ENCODE results near the gene DNER.
"Not testable (repeated sequence)": the region's sequence is repeated elsewhere in the genome, so short reads cannot be mapped to it uniquely, and the experiment has no call there.

DNER gene

DNA sequence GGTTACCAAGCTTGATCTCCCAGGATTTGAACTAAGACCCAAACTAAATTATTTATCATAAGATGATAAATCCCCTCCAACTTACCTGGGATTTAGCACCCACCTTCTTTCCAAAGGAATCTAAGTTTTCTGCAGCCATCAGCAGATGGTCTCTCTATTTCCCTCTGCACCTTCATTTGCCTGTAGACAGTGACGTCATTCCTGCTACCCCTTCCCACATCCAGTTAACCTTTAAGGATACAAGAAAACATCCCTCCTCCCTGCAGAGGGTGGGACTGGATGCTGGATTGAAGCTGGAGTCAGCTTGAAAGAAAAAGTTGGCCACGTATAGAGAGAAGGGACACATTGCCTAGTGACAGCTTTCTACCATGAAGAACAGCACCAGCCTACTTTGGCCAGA lies 3.7 kb upstream of the DNER start:
- no peak for DNase-seq

DNA sequence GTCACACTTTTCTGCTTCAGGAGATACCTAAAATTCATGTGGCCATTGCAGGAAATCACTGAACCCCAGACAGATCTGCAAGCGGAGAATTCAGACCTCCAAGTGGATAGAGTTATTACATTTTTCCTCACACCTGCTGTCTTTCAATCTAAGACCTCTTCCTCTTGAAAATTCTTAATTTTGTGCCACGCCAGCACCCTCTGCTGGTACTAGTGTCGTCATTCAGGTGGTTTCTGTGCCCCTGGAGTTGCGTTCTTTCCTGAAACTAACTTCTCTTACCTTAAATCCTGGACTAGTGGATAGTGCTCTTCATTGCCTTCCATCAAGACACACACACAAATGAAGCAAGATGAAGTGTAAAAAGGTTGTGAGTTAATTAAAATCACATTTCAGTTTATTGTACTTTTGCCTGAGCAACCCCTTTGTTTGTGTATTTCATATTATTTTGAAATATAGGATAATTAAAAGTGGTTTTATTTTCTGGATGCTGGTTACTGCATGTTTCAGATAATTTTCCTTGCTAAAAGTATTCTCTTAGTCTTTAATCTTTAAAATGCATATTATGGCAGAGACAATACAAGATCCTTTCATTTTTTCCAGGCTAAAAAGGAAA lies 1.6 kb upstream of the DNER start:
- DNase-seq, result peak in 43 of 58 donors; percentile 2 to 59 (median 19)

DNA sequence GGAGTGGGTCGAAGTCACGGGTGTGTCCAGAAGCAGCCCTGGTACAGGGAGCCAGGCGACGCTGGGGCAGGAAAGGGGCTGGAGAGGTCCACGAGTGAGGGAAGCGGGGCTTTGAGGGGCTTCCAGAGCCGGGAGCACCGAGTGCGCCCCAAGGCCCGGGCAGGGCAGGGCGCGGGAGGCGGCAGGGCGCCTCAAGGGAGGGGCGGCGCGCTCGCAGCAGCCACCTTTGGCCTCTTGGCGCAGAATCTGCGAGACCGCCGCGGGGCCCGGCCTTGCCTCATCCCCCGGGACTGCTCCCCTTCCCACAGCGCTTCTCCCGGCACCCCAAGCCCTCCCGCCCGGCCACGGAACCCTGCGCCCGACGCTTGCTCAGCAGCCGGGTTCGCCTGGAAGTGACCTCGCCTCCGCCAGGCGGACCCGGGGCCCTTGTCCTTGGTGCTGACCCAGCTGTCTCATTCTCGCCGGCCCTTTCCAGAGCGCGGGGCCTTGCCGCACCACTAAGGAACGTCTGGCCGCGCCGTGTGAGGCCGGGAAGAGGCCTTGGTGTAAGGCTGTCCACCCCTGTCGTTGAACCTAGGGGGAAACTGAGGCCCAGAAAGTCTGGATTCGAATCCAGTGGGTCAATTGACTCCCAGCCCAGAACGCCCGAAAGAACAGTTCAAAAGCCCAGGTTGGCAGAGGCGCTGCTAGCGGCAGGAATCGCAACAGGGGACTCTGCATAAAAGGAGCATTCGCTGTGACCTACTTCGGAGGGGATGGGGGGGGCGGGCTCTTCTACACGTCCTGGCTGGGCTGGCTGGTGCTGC lies 584 bp upstream of the DNER start:
- peak in 53 of 58 donors; percentile 8 to 74 (median 55) for DNase-seq

DNA sequence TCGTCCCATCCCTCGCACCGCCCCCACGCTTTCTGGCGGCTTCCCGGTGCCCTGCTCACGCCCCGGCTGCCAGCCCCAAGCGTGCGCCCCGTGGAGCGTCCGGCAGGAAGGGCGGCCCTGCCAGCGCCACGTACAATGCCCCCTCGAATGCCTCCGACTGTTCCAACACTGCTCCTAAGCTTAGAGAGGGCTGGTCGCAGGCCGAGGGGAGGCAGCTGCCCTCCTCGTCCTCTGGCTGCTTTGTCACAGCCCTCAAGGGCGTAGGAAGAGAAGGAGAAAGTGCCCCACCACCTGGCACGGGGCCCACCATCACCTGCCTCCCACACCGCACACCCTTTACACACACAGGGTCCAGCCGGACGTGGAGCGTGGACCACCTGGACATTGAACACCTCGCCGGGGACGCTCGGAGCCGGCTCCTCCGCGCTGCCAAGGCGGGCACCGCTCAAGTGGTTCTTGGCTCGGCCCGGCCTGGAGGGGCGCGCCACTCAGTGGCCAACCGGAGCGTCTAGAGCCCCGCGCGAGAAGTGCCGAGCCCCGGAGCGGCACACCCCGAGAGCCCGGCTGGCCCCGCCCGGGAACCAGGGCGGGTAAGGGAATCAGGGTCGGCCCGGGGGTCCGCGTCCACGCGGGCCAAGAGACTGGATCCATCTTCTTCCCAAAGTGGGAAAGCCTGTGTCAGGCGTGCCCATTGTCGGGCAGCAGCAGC lies 830 bp downstream of the DNER start:
- peak in 55 of 58 donors; percentile 9 to 80 (median 58) for DNase-seq

DNA sequence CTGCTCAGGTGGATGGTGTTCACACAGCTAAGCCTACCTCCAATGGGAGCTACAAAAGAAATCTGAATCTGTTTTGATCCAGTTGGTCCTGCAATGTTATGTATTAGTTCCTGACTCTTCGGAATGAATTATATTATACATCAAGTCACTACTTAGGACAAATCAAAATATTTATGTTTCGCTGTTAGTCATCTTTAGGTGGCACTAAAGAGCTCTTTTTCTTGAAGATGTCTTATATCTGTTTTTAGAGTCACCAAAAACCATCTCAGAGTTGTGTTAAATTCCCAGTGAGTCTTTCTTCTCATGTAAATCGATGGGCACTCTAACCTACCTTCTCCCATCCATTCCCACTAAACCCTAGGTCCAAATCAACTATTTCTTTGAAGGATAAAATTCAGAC lies 2.2 kb downstream of the DNER start:
- no peak for DNase-seq

DNA sequence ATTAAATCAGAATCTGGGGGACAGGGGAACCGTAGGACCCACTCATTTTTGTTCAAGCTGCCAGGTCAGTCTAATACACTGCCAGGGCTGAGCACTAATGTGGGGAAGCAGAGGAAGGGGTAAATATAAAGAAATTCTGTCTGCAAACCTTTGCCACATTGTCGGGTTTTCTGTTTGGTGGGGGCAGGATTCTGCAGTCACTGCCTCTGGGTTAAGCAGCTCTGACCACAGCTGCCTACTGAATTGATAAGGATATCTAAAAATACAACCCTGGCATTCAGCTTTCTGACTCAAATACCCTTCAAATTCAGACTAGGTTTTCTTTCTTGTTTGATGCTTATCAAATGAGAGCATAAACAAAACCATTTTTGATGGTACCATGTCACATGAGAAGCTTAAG lies 6.0 kb downstream of the DNER start:
- no peak for DNase-seq

DNA sequence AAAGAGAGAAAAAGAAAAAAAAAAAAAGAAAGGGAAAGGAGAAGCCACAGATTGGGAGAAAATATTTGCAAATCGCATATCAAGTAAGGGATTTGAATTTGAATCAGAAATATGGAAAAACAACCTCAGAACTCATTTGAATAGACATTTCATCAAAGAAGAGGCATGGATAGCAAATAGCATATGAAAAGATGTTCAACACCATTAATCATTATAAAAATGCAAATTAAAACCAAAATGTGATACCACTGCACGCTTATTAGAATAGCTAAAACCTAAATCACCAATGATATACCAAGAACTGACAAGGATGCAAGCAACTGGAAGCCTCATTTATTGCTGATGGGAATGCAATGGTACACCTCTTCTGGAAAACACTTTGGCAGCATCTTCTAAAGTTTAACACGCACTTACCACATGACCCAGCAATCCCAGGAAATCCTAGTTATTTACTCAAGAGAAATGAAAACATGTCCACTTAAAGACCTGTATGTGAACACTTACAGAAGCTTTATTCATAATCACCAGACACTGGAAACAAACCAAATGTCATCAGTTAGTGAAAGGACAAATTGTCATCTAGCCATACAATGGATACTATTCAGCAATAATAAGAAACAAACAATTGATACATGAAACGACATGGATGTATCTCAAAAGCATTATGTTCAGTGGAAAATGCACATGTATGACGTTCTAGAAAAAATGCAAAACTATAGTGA lies 10.3 kb downstream of the DNER start:
- peak in 2 of 58 donors; percentile 7 to 71 for DNase-seq

DNA sequence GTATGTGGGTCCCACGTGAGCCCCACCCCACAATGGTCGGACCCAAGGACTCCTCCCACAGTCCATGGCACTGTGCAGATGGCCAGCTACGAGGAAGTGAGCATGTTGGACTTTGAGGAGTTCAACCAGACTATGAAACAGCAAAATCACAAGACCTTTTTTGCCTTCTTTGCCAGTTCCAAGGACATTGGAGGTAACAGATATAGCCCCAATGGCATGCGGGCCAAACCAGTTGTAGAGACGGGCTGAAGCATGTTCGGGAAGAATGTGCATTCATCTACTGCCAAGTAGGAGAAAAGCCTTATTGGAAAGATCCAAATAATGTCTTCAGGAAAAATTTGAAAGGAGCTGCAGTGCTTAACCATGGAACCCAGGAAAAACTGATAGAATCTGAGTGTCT lies 12.6 kb downstream of the DNER start:
- no peak for DNase-seq

DNA sequence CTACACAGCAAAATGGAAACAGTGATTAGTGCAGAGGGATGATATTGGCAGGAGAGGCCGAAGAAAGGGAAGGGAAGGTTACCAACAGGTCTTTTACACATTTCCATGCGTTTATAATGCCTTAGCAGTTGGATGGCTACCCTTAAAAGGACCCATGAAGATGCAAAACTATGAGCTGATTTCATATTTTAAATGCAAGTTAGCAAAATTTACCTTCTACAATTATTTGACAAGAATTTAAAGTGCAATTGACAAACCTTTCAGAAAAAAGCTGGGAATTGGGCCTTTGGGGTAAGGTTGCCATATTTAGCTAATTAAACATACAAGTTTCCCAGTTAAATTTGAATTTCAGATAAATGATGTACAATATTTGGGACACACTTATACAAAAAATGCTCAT lies 13.3 kb downstream of the DNER start:
- DNase-seq, result no peak

DNA sequence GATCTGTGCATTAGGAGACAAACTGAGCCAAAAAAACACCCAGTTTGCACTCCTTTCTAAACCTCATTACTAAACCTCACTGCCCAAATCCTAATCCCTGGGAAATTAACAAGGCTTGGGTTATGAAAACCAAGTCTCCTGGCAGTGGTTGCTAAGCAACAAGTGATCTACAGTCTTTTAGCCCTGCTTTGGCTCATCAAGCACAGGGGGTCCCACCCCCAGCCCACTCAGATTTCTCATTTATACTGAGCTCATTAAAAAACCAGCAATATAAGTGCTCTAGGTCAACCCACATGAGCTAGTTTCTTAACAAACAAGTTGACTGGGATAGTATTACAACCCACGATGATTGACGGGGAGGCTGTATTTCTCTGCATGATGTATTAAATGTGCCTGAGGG lies 18.4 kb downstream of the DNER start:
- DNase-seq, result no peak

DNA sequence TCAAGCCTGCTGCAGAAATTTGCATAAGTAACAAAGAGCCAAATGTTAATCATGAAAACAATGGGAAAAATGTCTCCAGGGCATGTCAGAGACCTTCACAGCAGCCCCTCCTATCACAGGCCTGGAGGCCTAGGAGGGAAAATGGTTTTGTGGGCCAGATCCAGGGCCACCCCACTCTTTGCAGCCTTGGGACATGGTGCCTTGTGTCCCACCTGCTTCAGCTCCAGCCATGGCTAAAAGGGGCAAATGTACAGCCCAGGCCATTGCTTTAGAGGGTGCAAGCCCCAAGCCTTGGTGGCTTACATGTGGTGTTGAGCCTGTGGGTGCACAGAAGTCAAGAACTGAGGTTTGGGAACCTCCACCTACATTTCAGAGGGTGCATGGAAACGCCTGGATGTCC lies 20.5 kb downstream of the DNER start:
- not testable (repeated sequence) for DNase-seq

DNA sequence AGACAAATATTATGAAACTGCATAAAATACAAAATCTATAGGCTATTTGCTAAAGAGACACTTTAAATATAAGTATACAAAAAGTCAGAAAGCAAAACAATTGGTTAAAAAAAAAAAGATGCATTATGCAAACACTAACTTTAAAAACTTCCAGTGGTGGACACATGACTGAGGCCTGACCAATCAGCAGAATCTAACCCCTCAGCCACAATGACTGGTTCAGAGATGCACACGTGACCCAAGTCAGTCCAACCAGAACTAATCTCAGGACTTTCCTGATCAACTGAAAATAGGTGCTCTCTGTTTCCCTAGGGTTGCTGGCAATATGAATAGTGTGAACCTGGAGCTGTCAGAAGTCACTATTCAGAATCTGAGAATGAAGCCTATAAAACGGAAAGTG lies 22.7 kb downstream of the DNER start:
- DNase-seq, result no peak

DNA sequence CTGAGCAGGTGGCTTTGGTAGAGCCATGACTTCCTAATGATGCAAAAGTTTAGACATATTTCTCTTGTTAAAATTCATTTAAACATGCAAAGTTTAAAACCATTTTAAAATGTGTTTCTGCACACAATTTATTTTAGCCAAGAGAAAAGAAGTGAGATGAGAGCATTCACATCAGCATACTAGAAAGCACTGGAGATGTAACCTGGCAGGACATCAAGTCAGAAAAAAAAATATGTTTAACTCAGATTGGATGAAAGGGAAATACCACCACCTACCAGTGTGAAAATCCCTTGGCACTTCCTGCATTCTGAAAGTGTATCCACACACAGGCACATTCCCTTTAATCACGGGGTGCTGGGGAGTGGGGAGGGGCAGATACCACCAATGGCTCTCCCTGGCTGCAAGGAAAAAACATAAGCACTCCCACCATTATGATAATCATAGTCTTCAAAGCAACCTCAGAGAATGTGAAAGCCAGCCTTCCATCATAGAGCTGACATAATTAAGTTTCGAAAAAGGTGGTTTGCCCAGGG lies 25.0 kb downstream of the DNER start:
- peak in 9 of 58 donors; percentile 1 to 46 (median 11) for DNase-seq

DNA sequence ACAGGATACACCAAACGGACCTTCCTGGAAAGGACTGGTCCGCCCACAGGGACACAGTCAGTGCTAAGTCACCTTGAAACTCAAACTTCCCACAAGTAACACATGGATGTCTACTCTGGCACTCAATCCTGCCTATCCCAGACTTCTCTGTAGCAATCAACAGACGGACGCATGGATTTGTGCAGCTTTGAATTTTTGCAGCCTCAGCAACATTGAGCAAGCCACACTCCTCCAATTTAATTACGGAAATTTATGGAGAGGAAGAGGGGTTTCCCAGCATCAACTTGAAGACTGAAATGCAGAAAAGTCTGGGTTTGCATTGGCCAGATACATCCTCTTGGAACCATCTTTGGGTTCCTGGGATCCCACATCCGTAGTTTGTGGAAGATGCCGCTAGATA lies 26.2 kb downstream of the DNER start:
- DNase-seq, result no peak

DNA sequence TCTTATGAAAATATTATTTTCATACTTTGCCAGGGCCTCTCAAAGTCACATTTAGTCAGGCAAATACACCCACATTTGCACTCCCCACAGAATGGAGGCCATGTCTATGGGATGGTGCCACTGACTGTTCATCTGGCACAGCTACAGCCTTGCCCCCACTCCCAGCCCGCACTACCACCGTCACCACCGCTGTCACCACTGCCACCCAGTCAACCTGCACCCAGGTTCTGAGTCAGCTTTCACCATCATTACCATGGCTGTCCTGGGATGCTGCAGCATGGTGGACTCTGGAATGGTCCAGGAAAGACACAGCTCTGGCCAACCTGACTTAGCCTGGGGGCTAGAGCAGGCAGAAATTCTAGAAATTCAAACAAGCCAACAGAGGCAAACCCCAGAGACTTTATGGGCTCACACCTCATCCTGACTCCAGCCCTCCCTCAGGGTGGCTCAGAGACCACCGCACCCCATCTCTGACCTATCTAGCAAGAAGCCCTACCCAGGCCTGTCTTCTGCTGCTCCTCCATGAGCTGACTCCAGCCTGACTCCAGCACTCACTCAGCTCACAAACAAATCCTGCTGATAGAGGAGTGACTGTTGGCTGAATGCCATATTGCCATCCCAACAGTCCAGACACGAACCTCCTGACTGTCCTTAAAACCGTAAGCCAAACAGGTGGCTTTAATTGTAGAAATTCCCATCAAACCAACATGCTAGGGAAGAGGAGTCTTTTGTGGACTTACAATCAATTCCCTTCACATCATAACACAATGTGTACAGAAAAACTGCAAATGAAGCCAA lies 28.0 kb downstream of the DNER start:
- DNase-seq, result no peak

DNA sequence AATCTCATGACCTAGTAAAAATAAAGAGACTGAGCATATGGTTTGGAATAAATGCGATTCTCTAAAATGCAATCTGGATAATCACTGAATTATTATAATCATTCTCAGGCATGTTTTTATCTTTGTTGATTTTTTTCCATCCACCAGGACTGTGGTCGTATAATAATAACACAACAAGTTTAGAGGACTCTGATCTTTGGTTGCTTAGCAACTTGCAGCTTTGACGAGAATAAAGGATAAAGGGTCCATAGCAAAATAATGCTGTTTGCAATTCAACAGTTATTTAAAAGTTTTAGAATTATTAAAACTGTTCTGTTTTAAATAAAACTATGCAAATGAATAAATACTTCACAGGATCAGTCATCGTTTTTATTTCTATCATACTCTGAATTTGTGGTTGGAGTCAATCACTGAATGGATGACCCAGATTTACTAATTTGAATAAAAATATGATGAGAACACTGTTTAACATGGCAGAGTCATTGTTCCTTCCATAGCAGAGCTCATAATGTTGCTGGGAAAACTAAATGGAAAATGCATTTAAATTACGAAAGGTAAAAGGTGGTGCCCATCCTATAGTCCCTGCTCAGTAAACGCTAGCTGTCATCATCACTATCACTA lies 29.3 kb downstream of the DNER start:
- no peak for DNase-seq

DNA sequence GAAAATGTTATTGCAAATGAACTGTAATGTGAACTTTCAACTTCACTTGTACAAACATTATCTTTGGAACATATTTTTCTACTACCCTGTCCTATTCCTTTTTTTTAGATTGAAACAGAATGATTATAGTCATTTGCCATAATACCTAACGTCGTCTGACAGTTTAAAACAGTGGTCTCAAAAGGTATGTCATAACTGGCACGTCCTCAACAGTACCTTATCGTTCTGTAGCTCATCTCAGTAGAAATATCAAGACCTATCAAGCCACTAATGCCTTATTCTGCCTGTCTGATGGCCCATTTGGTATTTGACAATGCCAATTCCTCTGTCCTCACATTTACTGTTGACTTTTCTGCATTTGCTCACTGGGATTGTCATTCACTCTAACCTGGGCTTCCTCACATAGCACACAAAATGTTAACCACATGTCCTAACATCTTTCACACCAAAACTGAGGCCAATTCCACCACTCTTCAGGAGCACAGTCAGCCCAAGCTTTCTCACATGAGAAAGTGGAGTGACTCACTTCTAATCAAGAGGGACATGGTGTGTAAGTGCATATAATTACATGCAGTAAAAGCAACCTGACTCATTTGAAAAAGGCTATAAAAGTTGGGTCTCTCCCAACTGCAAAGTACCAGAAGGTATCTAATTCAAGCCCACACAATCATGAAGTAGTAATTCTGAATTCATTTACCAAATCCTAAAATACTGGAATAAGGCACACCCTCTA lies 34.8 kb downstream of the DNER start:
- DNase-seq, result no peak

DNA sequence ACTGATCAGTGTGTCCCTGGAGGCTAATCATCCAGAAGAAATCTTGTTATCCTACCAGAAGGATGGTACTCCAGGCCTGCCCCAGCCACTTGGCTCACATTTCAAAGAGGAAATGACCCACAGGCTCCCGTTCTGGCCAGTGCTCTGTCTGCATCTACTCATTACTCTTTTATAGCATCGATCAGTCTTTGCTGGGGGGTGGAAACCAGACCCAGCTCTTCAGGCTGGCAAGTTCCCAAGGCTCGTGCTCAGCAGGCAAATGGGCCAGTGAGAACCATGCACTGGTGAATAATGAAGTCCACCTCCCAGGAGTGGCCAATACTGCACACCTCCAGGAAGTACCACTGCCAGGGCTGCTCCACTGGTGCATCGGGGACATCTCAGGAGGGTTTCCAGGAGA lies 38.8 kb downstream of the DNER start:
- DNase-seq, result peak in 1 of 58 donors; percentile 47

DNA sequence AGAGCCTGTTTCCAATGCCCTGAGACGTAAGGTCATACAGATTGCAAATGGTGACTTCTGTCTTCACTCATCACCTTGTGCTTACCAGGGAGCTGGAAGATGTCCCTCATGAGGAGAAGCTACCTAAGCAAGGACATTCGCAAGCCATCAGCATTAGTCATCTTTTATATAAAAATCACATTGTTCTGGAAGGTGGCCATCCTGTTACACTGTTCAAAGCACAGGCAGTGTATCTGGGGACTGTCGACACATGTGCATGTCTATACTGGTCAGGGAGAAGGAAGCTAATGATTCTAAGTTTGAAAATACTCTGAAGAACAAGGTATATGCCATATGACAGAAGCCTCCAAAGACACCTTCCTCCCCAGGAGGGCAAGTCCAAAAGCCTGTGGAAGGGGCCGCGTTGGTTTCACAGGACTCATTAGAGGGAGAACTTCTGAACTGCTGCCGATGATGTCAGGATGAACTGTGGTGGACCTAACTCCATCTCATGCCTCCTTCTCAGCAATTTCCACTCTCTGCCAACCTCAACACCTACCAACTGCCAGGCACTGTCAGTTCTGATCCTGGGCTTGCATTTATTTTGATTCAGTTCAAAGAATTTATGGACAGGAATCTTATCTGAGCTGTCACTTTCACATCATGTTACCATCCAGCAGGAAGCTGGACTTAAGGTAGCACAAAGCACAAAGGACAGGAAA lies 39.4 kb downstream of the DNER start:
- DNase-seq, result no peak

All from anterior cingulate cortex (tissue), 58 donors.